ENCODE data around the gene NSUN7. TPM values are rescaled to one million over a fixed set of nuclear protein-coding genes. Genes with fewer than 3 reads are reported as not detected.

The NSUN7 gene
- polyA plus RNA-seq, 1 donor from 2014 or later = 0.51 TPM

DNA sequence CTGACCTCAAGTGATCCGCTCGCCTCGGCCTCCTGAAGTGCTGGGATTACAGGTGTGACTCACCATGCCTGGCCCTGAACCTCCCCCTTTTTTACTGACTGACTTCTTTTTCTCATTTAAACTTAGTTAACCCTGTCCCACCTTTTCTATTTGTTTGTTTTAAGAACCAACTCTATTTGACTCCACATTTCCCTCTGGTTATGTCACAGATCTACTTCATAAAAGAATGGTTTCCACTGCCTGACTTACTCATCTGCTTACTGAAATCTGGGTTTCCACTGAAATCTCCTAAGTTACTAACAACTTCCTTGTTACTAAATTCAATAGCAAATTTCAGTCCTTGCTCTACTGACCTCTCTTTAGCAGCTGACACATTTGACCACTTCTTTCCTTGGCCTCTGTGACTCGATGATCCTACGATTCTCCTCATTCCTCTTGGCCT lies 28.0 kb upstream of the NSUN7 start:
- H3K27ac ChIP-seq (ENCODE audit: low read length) = no peak overlapping the region

GRCh38 chr4:40722576-40723161 lies 27.1 kb upstream of the NSUN7 start:
- Histone ChIP-seq H3K79me2 (replicated peaks; ENCODE audit: insufficient read depth, low read length) (no peaks in the 10 kb centered on the region), H3K4me2 (ENCODE audit: low read length) (no peak overlapping the region), H3K9me3 (ENCODE audit: low read length) (no peaks in the 10 kb centered on the region), H3K9ac (ENCODE audit: low read length) (no peak overlapping the region), H3K27me3 (ENCODE audit: insufficient read depth, low read depth, low read length) (no peaks in the 10 kb centered on the region), H4K20me1 (ENCODE audit: insufficient read depth) (no peaks in the 10 kb centered on the region), H3K9me2 (ENCODE audit: insufficient read depth, low read length) (no peaks in the 10 kb centered on the region), H3K4me3 (ENCODE audit: low read length) (no peak overlapping the region), H3K27ac (ENCODE audit: low read length) (no peak overlapping the region), H2AFZ (ENCODE audit: low read depth, low read length) (no peak overlapping the region), H3F3A (ENCODE audit: insufficient read depth, low read length, poor library complexity, severe bottlenecking) (no peaks in the 10 kb centered on the region), H3K36me3 (ENCODE audit: insufficient read depth, low read length) (no peaks in the 10 kb centered on the region)
- TF ChIP-seq POLR2AphosphoS5 (IDR thresholded peaks at IDR 0.05) (no peak), REST (IDR thresholded peaks at IDR 0.05; ENCODE audit: borderline replicate concordance) (no peak), EZH2 (IDR thresholded peaks at IDR 0.05; ENCODE audit: borderline replicate concordance, insufficient read depth, low read length, poor library complexity, severe bottlenecking) (no peak), TAF1 (IDR thresholded peaks at IDR 0.05; ENCODE audit: low read depth) (no peak), SMC3 (conservative IDR thresholded peaks at IDR 0.05; ENCODE audit: poor library complexity) (no peak), MXI1 (conservative IDR thresholded peaks at IDR 0.05; ENCODE audit: poor library complexity, severe bottlenecking) (no peak), EP300 (conservative IDR thresholded peaks at IDR 0.05; ENCODE audit: poor library complexity, severe bottlenecking) (no peak), RAD21 (conservative IDR thresholded peaks at IDR 0.05) (no peak)

More for the DNA sequence above, 28.0 kb upstream of the NSUN7 start:
- Histone ChIP-seq H3K4me3 (ENCODE audit: low read length) (no peak overlapping the region), H3K9me2 (ENCODE audit: insufficient read depth, low read length) (no peaks in the 10 kb centered on the region), H3F3A (ENCODE audit: insufficient read depth, low read length, poor library complexity, severe bottlenecking) (no peaks in the 10 kb centered on the region), H4K20me1 (ENCODE audit: insufficient read depth) (no peaks in the 10 kb centered on the region), H3K9me3 (ENCODE audit: low read length) (no peaks in the 10 kb centered on the region), H3K4me2 (ENCODE audit: low read length) (no peak overlapping the region), H3K9ac (ENCODE audit: low read length) (no peak overlapping the region), H3K27me3 (ENCODE audit: insufficient read depth, low read depth, low read length) (no peaks in the 10 kb centered on the region), H3K79me2 (replicated peaks; ENCODE audit: insufficient read depth, low read length) (no peaks in the 10 kb centered on the region), H3K36me3 (ENCODE audit: insufficient read depth, low read length) (no peaks in the 10 kb centered on the region), H2AFZ (ENCODE audit: low read depth, low read length) (no peak overlapping the region)
- no peak for TF ChIP-seq EZH2 (IDR thresholded peaks at IDR 0.05; ENCODE audit: borderline replicate concordance, insufficient read depth, low read length, poor library complexity, severe bottlenecking)
- no peak for TF ChIP-seq SMC3 (conservative IDR thresholded peaks at IDR 0.05; ENCODE audit: poor library complexity)
- TF ChIP-seq MXI1 (conservative IDR thresholded peaks at IDR 0.05; ENCODE audit: poor library complexity, severe bottlenecking) = no peak
- no peak for TF ChIP-seq REST (IDR thresholded peaks at IDR 0.05; ENCODE audit: borderline replicate concordance)
- no peak for TF ChIP-seq TAF1 (IDR thresholded peaks at IDR 0.05; ENCODE audit: low read depth)
- no peak for TF ChIP-seq RAD21 (conservative IDR thresholded peaks at IDR 0.05)
- TF ChIP-seq, protein P1, sequence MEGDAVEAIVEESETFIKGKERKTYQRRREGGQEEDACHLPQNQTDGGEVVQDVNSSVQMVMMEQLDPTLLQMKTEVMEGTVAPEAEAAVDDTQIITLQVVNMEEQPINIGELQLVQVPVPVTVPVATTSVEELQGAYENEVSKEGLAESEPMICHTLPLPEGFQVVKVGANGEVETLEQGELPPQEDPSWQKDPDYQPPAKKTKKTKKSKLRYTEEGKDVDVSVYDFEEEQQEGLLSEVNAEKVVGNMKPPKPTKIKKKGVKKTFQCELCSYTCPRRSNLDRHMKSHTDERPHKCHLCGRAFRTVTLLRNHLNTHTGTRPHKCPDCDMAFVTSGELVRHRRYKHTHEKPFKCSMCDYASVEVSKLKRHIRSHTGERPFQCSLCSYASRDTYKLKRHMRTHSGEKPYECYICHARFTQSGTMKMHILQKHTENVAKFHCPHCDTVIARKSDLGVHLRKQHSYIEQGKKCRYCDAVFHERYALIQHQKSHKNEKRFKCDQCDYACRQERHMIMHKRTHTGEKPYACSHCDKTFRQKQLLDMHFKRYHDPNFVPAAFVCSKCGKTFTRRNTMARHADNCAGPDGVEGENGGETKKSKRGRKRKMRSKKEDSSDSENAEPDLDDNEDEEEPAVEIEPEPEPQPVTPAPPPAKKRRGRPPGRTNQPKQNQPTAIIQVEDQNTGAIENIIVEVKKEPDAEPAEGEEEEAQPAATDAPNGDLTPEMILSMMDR (IDR thresholded peaks at IDR 0.05; ENCODE audit: poor library complexity, severe bottlenecking) = no peak
- no peak for TF ChIP-seq POLR2AphosphoS5 (IDR thresholded peaks at IDR 0.05)
- TF ChIP-seq EP300 (conservative IDR thresholded peaks at IDR 0.05; ENCODE audit: poor library complexity, severe bottlenecking) = no peak

All from neural cell (in vitro differentiated cells).